A673 (cell line): ENCODE results near the gene CYP8B1. TPM values are rescaled to one million over a fixed set of nuclear protein-coding genes. Genes with fewer than 3 reads are reported as not detected.

ENCODE experiments used
- Bru-seq: library from RNA; stranded (reverse); fragments of 400-500 nt; gene quantifications from one replicate; lab custom pipeline; 2021; lab: Mats Ljungman, UMichigan
- BruChase-seq, 2 experiments: library from RNA; stranded (reverse); fragments of 400-500 nt; gene quantifications; one replicate each; lab custom pipeline; 2021; lab: Mats Ljungman, UMichigan
- BruUV-seq: library from RNA; stranded (reverse); fragments of 400-500 nt; replicated peaks from 2 replicates; lab custom pipeline; 2021; lab: Mats Ljungman, UMichigan
- CTCF ChIA-PET: fragments of 300-600 bp; sonication (Branson Sonifier 250); formaldehyde crosslinking; loops from one replicate; lab custom pipeline; 2022; ENCODE audit warnings: antibody characterized with exemption; lab: Charles Lee
- POLR2A ChIA-PET: fragments of 300-600 bp; sonication (Branson Sonifier 250); formaldehyde crosslinking; loops from one replicate; lab custom pipeline; 2022; ENCODE audit warnings: antibody characterized with exemption; ENCODE audit not compliant: low non-redundant PET; lab: Charles Lee
- DNase-seq: peaks from one replicate; pipeline ENCODE4 v3.0.0-alpha.2; 2015; ENCODE audit warnings: low spot score
- H3K27ac ChIP-seq: fragments of 200-600 bp; sonication (generic); 2 replicates; pipeline ENCODE4 v1.5.1; 2016; ENCODE audit warnings: mixed run types, low read depth, mild to moderate bottlenecking, mixed read lengths, antibody characterized with exemption, low read length; ENCODE audit not compliant: poor library complexity, severe bottlenecking
- H3K27me3 ChIP-seq: fragments of 200-600 bp; sonication (generic); replicated peaks from 2 replicates; pipeline ENCODE4 v1.6.1; 2017; ENCODE audit warnings: mixed run types, low read depth, mild to moderate bottlenecking, mixed read lengths, antibody characterized with exemption, low read length; ENCODE audit not compliant: insufficient read depth, poor library complexity
- H3K36me3 ChIP-seq: fragments of 200-600 bp; sonication (generic); 2 replicates; pipeline ENCODE4 v1.6.1; 2016; ENCODE audit warnings: mixed run types, mild to moderate bottlenecking, mixed read lengths, antibody characterized with exemption, low read length; ENCODE audit not compliant: insufficient read depth, poor library complexity, severe bottlenecking
- H3K4me1 ChIP-seq: fragments of 200-600 bp; sonication (generic); 2 replicates; pipeline ENCODE4 v1.6.1; 2017; ENCODE audit warnings: mixed run types, mild to moderate bottlenecking, mixed read lengths, antibody characterized with exemption, low read length; ENCODE audit not compliant: insufficient read depth, poor library complexity, severe bottlenecking
- H3K4me3 ChIP-seq: fragments of 200-600 bp; sonication (generic); 2 replicates; pipeline ENCODE4 v1.5.1; 2016; ENCODE audit warnings: low read depth, mixed run types, mild to moderate bottlenecking, mixed read lengths, low read length; ENCODE audit not compliant: poor library complexity, severe bottlenecking
- H3K9me3 ChIP-seq: fragments of 200-600 bp; sonication (generic); 2 replicates; pipeline ENCODE4 v1.6.1; 2016; ENCODE audit warnings: mixed run types, low read depth, mild to moderate bottlenecking, mixed read lengths, antibody characterized with exemption, low read length; ENCODE audit not compliant: poor library complexity, severe bottlenecking
- EZH2 ChIP-seq: fragments of 200-600 bp; sonication (generic); IDR thresholded peaks from 2 replicates; pipeline ENCODE4 v1.6.1; 2017; ENCODE audit warnings: borderline replicate concordance, low read depth, mild to moderate bottlenecking, mixed read lengths, antibody characterized with exemption, low read length; ENCODE audit not compliant: poor library complexity, severe bottlenecking
- intact Hi-C: fragments of 100-400 bp; cut with micrococcal nuclease; formaldehyde crosslinking; loops from one replicate; pipeline ENCODE4 v1.10.0; 2022; ENCODE audit not compliant: unreplicated experiment
- long read RNA-seq: library from polyadenylated mRNA; stranded (forward); transcript quantifications from one replicate; pipeline ENCODE4 v2.0.0, GENCODE V29; 2022
- total RNA-seq: library from RNA; stranded (reverse); gene quantifications from 2 replicates; pipeline ENCODE4 v1.2.3, GENCODE V29; 2021
- TF ChIP-seq, protein P1 (sequence below): fragments of 300-800, 200-600 bp; sonication (generic); conservative IDR thresholded peaks from 2 replicates; pipeline ENCODE4 v1.5.1; 2017; ENCODE audit warnings: low read depth, mild to moderate bottlenecking, antibody characterized with exemption, low read length, moderate library complexity, mixed read lengths

The CYP8B1 gene, protein sequence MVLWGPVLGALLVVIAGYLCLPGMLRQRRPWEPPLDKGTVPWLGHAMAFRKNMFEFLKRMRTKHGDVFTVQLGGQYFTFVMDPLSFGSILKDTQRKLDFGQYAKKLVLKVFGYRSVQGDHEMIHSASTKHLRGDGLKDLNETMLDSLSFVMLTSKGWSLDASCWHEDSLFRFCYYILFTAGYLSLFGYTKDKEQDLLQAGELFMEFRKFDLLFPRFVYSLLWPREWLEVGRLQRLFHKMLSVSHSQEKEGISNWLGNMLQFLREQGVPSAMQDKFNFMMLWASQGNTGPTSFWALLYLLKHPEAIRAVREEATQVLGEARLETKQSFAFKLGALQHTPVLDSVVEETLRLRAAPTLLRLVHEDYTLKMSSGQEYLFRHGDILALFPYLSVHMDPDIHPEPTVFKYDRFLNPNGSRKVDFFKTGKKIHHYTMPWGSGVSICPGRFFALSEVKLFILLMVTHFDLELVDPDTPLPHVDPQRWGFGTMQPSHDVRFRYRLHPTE
- total RNA-seq (not detected in 2 replicates), Bru-seq, nascent RNA (not detected), BruChase-seq, experiment 1, labeled RNA remaining after a 2-hour chase (not detected), BruChase-seq, experiment 2, labeled RNA remaining after a 6-hour chase (not detected)
- long read RNA-seq, result 0 reads

DNA sequence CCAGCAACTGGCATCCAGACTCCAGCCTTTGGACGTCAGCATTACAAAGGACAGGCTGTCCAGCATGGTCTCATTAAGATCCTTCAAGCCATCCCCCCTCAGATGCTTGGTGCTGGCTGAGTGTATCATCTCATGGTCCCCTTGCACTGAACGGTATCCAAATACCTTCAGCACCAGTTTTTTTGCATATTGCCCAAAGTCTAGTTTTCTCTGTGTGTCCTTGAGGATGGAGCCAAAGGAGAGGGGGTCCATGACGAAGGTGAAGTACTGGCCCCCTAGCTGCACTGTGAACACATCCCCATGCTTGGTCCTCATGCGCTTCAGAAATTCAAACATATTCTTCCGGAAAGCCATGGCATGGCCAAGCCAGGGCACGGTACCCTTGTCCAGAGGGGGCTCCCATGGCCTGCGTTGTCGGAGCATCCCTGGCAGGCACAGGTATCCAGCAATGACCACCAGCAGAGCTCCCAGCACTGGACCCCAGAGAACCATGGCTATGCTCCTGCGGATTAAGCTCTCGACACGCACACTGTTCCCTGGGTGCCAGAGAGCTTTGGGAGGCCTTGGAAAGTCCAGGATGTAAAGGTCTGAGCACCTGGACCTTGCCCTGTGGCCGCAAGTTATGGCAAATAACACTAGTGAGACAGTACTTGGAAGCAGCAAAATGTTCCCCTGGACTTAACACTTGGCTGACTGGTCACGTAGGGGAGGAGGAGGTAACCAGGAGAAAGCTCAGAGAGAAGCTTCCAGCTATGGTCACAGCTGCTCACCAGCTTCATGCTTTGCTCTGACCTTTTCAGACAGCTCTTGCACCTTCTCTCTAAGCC lies at the start of gene CYP8B1:
Gene CYP8B1, minus strand, starts transcription at position 555 of the 827 bp plus-strand sequence. Its CDS starts 63 bp downstream, at position 492.
- Histone ChIP-seq H3K36me3 (no peaks in the 10 kb centered on the region), H3K4me1 (no peaks in the 10 kb centered on the region), H3K4me3 (no peak within 1 kb of the TSS), H3K27ac (no peak within 1 kb of the TSS), H3K9me3 (no peaks in the 10 kb centered on the region), H3K27me3 (no peaks in the 10 kb centered on the region)
- CTCF ChIA-PET, result no interaction called here
- POLR2A ChIA-PET, result no interaction called here
- DNase-seq, result no peak
- TF ChIP-seq, protein P1, sequence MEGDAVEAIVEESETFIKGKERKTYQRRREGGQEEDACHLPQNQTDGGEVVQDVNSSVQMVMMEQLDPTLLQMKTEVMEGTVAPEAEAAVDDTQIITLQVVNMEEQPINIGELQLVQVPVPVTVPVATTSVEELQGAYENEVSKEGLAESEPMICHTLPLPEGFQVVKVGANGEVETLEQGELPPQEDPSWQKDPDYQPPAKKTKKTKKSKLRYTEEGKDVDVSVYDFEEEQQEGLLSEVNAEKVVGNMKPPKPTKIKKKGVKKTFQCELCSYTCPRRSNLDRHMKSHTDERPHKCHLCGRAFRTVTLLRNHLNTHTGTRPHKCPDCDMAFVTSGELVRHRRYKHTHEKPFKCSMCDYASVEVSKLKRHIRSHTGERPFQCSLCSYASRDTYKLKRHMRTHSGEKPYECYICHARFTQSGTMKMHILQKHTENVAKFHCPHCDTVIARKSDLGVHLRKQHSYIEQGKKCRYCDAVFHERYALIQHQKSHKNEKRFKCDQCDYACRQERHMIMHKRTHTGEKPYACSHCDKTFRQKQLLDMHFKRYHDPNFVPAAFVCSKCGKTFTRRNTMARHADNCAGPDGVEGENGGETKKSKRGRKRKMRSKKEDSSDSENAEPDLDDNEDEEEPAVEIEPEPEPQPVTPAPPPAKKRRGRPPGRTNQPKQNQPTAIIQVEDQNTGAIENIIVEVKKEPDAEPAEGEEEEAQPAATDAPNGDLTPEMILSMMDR, result no peak
- TF ChIP-seq EZH2, result no peak
- BruUV-seq, result no TSS peak
- intact Hi-C loops, result no loop called here

DNA sequence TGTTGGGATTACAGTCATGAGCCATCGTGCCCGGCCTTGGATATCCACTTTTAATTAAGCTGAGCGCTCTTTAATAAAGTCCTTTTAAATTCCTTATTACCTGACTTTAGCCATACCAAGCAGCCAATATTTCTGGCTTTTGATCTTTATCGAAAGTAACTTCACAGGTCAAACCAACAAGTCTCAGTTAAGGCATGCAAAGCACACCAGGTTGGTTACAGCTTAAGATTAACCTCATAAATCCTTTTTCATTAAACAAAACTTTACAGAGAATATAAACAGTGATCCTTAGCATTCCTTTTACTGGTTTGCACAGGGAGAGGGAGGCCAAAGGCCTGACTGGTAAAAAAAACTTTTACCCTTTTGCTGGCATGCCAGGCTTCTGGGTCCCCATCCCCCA lies 47.9 kb upstream of the CYP8B1 start:
- no peaks in the 10 kb centered on the region for H3K9me3 ChIP-seq
- ChIA-PET POLR2A (no interaction called here), CTCF (no interaction called here)
- intact Hi-C loops, result no loop called here
- no peaks in the 10 kb centered on the region for H3K27me3 ChIP-seq
- no TSS peak for BruUV-seq
- no peaks in the 10 kb centered on the region for H3K36me3 ChIP-seq
- H3K27ac ChIP-seq, result no peak overlapping the region
- no peak for DNase-seq
- TF ChIP-seq, protein P1, result no peak
- TF ChIP-seq EZH2, result no peak
- no peaks in the 10 kb centered on the region for H3K4me1 ChIP-seq
- no peak overlapping the region for H3K4me3 ChIP-seq

DNA sequence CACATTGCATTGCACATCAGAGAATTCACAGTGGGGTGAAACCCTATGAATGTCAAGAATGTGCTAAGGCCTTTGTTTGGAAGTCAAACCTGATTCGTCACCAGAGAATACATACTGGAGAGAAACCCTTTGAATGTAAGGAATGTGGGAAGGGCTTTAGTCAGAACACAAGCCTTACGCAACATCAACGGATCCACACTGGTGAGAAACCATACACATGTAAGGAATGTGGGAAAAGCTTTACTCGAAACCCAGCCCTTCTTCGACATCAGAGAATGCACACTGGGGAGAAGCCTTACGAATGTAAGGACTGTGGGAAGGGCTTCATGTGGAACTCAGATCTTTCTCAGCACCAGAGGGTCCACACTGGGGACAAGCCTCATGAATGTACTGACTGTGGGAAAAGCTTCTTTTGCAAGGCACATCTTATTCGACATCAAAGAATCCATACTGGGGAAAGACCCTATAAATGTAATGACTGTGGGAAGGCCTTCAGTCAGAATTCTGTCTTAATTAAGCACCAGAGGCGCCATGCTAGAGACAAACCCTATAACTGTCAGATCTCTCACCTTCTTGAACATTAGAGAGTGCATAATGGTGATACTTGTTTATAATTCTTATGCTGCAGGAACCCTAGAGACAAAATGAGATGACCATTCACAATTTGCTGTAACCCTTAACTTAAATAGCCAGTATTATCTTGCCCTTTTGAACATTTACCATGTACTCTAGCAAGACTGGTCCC lies 39.3 kb upstream of the CYP8B1 start:
- no peak for DNase-seq
- Histone ChIP-seq H3K9me3 (peaks cover 12% of the 10 kb centered on the region), H3K27ac (no peak overlapping the region), H3K4me3 (no peak overlapping the region), H3K4me1 (no peaks in the 10 kb centered on the region), H3K27me3 (no peaks in the 10 kb centered on the region), H3K36me3 (no peaks in the 10 kb centered on the region)
- intact Hi-C loops, result no loop called here
- CTCF ChIA-PET, result no interaction called here
- no TSS peak for BruUV-seq
- TF ChIP-seq EZH2, result no peak
- TF ChIP-seq, protein P1, result no peak
- POLR2A ChIA-PET, result no interaction called here
